Naive thymus-derived CD8-positive, alpha-beta T cell (primary cell): Measurements from ENCODE around the gene FA2H. TPM values are rescaled to one million over a fixed set of nuclear protein-coding genes. Genes with fewer than 3 reads are reported as not detected.

Experiments used
- ATAC-seq, 2 donors: fragments of 150-1000 bp; cut with Tn5 transposase in 1 of 2; sonication (Bioruptor Pico), chemical (Tn5 transposase) in 1 of 2; 1 replicate in 1 of 2; 2 replicates in 1 of 2; pipeline ENCODE4 v1.10.0; 2021; ENCODE audit warnings: mild to moderate bottlenecking in 2 of 2, moderate library complexity in 2 of 2
- POLR2A ChIA-PET: fragments of 350-600 bp; sonication (Branson Sonifier 250); formaldehyde crosslinking; loops from one replicate; lab custom pipeline; 2021; ENCODE audit warnings: antibody characterized with exemption; lab: Charles Lee
- DNase-seq, 10 donors: peaks; one replicate each; pipeline versions ENCODE4 v3.0.0 to v3.0.0-alpha.2; 2020 to 2022
- H3K27ac Mint-ChIP-seq, 10 donors: one replicate each; pipeline ENCODE4 v1.8.0; 2020 to 2022; ENCODE audit warnings: mild to moderate bottlenecking in 10 of 10, mixed read lengths in 10 of 10, moderate library complexity in 4 of 10, inconsistent platforms in 1 of 10
- H3K27me3 Mint-ChIP-seq, 5 donors: one replicate each; pipeline ENCODE4 v1.8.0; 2021 to 2022; ENCODE audit warnings: mixed read lengths in 5 of 5
- H3K36me3 Mint-ChIP-seq, 3 donors: one replicate each; pipeline ENCODE4 v1.8.0; 2020 to 2022; ENCODE audit warnings: mixed read lengths in 3 of 3, mild to moderate bottlenecking in 2 of 3, inconsistent platforms in 1 of 3
- H3K4me1 Mint-ChIP-seq, 4 donors: one replicate each; pipeline ENCODE4 v1.8.0; 2021 to 2022; ENCODE audit warnings: mixed read lengths in 4 of 4
- H3K4me3 Mint-ChIP-seq, 10 donors: one replicate each; pipeline ENCODE4 v1.8.0; 2020 to 2022; ENCODE audit warnings: mild to moderate bottlenecking in 10 of 10, mixed read lengths in 10 of 10, moderate library complexity in 6 of 10, inconsistent platforms in 1 of 10
- H3K9me3 Mint-ChIP-seq, 9 donors: one replicate each; pipeline ENCODE4 v1.8.0; 2020 to 2022; ENCODE audit warnings: mixed read lengths in 9 of 9, mild to moderate bottlenecking in 3 of 9, inconsistent platforms in 1 of 9, moderate library complexity in 1 of 9
- polyA plus RNA-seq, 3 donors: library from polyadenylated mRNA; unstranded; fragments of 300-500 nt; fragmentation: Illumina TruSeq; gene quantifications; one replicate each; pipeline ENCODE4 v1.2.3, GENCODE V29; 2021
- total RNA-seq, 8 experiments: library from RNA in 2 of 8; stranded (reverse) in 2 of 8; gene quantifications; one replicate each; pipeline ENCODE4 v1.2.3 and lab custom pipeline; 2021 to 2026

FA2H gene
- total and polyA plus RNA-seq, 5 experiments from 2014 or later = not detected

- H3K27me3 Mint-ChIP-seq = peaks cover 0 to 4% (median 0%) of the 10 kb centered on the region in 5 donors
- H3K36me3 Mint-ChIP-seq = no peaks in the 10 kb centered on the region
- DNase-seq (peak in 1 of 10 donors; percentile 60), ATAC-seq (no peak)
- H3K4me3 Mint-ChIP-seq = no peak overlapping the region
- no peaks in the 10 kb centered on the region for H3K4me1 Mint-ChIP-seq
- POLR2A ChIA-PET = no interaction called here
- H3K9me3 Mint-ChIP-seq = no peaks in the 10 kb centered on the region
- no peak overlapping the region for H3K27ac Mint-ChIP-seq
These were observed 36.5 kb downstream of the FA2H start for GRCh38 chr16:74738113-74738541.

DNA sequence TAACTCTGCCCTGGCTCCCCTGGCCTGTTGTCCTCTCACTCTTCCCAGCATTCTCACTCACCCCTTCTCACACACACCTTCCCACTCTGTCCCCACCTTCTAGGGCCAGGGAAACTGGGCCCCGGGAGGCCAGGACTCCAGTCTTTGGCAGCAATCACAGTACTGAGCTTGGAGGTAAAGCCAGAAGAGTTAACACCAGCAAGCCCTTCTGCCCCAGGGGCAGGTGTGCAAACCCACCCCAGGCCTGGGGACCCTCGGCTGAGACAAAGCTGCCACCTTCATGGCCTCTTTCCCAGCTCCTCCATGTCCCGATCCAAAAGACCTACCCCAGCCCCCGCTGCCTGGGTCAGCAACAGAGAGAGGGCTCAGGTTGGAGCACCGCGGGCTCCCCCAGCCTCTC, 37.1 kb downstream of the FA2H start:
- Mint-ChIP-seq H3K9me3 (no peaks in the 10 kb centered on the region), H3K36me3 (no peaks in the 10 kb centered on the region), H3K4me1 (peaks cover 0 to 2% (median 0%) of the 10 kb centered on the region in 4 donors), H3K4me3 (no peak overlapping the region), H3K27ac (peak overlapping the region in 1 of 10 donors; percentile 24), H3K27me3 (peaks cover 0 to 4% (median 0%) of the 10 kb centered on the region in 5 donors)
- POLR2A ChIA-PET = no interaction called here
- ATAC-seq = no peak
- DNase-seq = peak in 1 of 10 donors; percentile 16

DNA sequence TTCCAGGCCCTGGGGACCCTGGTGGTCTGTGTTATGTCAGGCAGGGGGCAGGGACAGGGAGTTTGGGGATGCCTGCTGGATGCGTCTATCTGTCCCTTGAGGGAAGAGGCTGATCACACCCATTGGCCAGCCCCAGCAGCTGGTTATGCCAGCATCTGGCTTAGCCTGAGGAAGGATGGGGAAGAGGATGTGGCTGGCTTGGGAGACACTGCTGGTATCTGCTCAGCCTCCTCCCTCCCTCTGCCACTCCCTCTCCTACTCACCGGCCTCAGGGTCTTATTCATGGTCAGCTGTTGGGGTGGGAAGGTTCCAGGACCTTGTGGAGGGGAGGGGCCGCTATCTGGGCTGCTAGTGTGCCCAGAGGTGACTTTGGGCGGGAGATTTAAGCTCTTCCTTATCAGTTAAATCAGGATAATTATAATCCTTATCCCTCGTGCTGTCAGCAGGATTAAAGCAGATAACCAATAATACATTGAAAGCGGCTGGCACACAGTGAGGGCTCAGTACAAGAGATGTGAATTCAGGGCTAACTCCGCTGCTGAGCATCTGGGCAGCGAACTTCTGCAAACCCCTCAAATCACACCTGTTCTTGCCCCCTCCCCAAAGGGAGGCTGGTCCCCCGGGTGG, 38.0 kb downstream of the FA2H start:
- Mint-ChIP-seq H3K36me3 (no peaks in the 10 kb centered on the region), H3K27me3 (peaks cover 0 to 4% (median 0%) of the 10 kb centered on the region in 5 donors), H3K9me3 (no peaks in the 10 kb centered on the region), H3K27ac (no peak overlapping the region), H3K4me3 (no peak overlapping the region), H3K4me1 (peaks cover 0 to 4% (median 0%) of the 10 kb centered on the region in 4 donors)
- ATAC-seq (no peak), DNase-seq (peak in 1 of 10 donors; percentile 31)
- POLR2A ChIA-PET = no interaction called here

- POLR2A ChIA-PET = no interaction called here
- ATAC-seq = no peak
- Mint-ChIP-seq H3K36me3 (no peaks in the 10 kb centered on the region), H3K4me3 (no peak overlapping the region), H3K27me3 (peaks cover 0 to 4% (median 0%) of the 10 kb centered on the region in 5 donors), H3K9me3 (no peaks in the 10 kb centered on the region), H3K4me1 (peaks cover 0 to 5% (median 1%) of the 10 kb centered on the region in 4 donors), H3K27ac (no peak overlapping the region)
- no peak for DNase-seq
These were observed 39.1 kb downstream of the FA2H start for GRCh38 chr16:74735554-74735953.

- Mint-ChIP-seq H3K4me1 (peaks cover 3 to 8% (median 6%) of the 10 kb centered on the region in 4 donors), H3K27me3 (peaks cover 0 to 4% (median 0%) of the 10 kb centered on the region in 5 donors), H3K9me3 (no peaks in the 10 kb centered on the region), H3K27ac (no peak overlapping the region), H3K36me3 (no peaks in the 10 kb centered on the region), H3K4me3 (no peak overlapping the region)
- ATAC-seq (no peak), DNase-seq (peak in 1 of 10 donors; percentile 59)
- POLR2A ChIA-PET = no interaction called here
These were observed 39.5 kb downstream of the FA2H start for GRCh38 chr16:74735162-74735452.

DNA sequence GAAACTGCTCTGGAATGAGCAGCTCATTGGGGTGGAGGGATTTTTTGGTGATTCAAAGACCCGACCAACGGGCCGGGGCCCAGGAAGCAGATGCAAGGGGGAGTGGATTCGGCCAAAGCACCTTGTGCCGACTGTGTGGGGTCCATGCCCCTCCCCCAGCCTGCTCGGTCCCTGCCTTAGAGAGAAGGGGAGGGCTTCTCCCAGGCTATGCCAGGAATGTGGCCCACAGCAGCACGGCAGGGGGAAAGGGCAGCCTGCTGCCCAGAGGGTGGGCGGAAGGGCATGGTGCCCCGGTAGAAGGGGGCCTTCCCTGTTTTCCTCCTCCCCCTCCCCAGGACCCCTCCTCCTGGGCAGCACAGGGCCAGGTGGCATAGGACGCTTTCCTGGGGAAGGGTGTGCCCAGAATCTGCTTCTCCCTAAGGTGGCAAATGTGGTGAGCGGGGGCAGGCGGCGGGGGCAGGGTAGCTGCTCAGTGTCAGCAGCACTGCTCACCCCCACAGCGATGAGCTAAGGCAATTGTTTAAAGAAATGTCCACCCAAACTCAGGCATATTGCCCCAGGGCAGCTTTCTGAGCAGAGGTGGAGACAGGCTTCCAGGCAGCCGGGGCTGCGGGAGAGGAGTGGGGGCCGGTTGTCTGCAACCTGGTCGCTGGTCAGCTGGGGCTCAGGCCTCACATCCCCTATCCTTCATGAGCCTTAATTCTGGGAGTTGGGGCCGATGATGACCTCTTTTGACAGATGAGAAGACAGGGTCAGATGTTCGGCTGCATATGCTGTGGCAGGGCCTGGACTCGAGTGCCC, 40.1 kb downstream of the FA2H start:
- H3K36me3 Mint-ChIP-seq = no peaks in the 10 kb centered on the region
- POLR2A ChIA-PET = no interaction called here
- no peak overlapping the region for H3K4me3 Mint-ChIP-seq
- peaks cover 0 to 1% (median 0%) of the 10 kb centered on the region in 5 donors for H3K27me3 Mint-ChIP-seq
- H3K27ac Mint-ChIP-seq = no peak overlapping the region
- H3K9me3 Mint-ChIP-seq = no peaks in the 10 kb centered on the region
- ATAC-seq (no peak), DNase-seq (peak in 1 of 10 donors; percentile 50)
- H3K4me1 Mint-ChIP-seq = peaks cover 5 to 12% (median 10%) of the 10 kb centered on the region in 4 donors

DNA sequence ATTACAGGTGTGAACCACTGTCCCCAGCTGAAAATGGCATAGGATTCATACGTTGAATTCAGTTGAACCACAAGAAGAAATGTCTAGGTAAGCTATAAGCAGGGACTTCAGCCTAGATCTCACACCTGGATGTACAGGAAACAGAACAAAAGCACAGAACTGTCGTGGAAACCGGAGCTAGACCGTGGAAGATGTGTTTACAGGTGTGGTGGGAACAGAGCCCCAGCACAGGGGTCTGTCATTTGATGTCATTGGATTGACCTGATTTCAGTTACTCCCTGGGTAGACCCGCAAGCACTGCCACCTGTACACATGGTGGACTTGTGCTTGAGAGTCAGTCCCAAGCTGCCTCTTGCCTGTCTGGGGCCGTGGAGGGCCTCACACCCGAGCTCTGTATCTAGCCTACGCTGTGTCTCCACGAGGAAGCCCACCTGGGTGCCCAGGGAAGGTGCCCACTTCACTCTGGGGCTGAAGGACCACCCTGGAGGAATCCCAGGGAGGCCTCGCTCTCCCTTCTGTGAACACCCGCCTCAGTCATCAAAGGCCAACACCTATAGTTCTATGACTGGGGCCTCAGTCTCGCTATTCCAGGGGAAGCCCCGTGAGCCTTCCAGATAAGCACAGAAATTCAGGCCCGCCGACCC, 41.8 kb downstream of the FA2H start:
- DNase-seq (peak in 1 of 10 donors; percentile 35), ATAC-seq (no peak)
- Mint-ChIP-seq H3K27me3 (peaks cover 0 to 1% (median 0%) of the 10 kb centered on the region in 5 donors), H3K4me1 (peaks cover 5 to 13% (median 11%) of the 10 kb centered on the region in 4 donors), H3K36me3 (no peaks in the 10 kb centered on the region), H3K4me3 (peak overlapping the region in 1 of 10 donors; percentile 32), H3K9me3 (no peaks in the 10 kb centered on the region), H3K27ac (peak overlapping the region in 1 of 10 donors; percentile 14)
- POLR2A ChIA-PET = no interaction called here

- Mint-ChIP-seq H3K4me1 (peaks cover 5 to 13% (median 11%) of the 10 kb centered on the region in 4 donors), H3K9me3 (peaks cover 0 to 6% (median under 1%) of the 10 kb centered on the region in 9 donors), H3K4me3 (no peak overlapping the region), H3K36me3 (no peaks in the 10 kb centered on the region), H3K27me3 (peaks cover 0 to 1% (median 0%) of the 10 kb centered on the region in 5 donors), H3K27ac (peak overlapping the region in 1 of 10 donors; percentile 7)
- ATAC-seq (no peak), DNase-seq (no peak)
- POLR2A ChIA-PET = no interaction called here
These were observed 42.7 kb downstream of the FA2H start for GRCh38 chr16:74731853-74732477.

- Mint-ChIP-seq H3K9me3 (peaks cover 3 to 16% (median 6%) of the 10 kb centered on the region in 9 donors), H3K27ac (peak overlapping the region in 4 of 10 donors; percentile 4 to 55 (median 23)), H3K4me3 (no peak overlapping the region), H3K36me3 (no peaks in the 10 kb centered on the region), H3K4me1 (peaks cover 5 to 13% (median 11%) of the 10 kb centered on the region in 4 donors), H3K27me3 (peaks cover 0 to 1% (median 0%) of the 10 kb centered on the region in 5 donors)
- ATAC-seq (no peak), DNase-seq (no peak)
- POLR2A ChIA-PET = no interaction called here
These were observed 44.6 kb downstream of the FA2H start for GRCh38 chr16:74729783-74730683.

DNA sequence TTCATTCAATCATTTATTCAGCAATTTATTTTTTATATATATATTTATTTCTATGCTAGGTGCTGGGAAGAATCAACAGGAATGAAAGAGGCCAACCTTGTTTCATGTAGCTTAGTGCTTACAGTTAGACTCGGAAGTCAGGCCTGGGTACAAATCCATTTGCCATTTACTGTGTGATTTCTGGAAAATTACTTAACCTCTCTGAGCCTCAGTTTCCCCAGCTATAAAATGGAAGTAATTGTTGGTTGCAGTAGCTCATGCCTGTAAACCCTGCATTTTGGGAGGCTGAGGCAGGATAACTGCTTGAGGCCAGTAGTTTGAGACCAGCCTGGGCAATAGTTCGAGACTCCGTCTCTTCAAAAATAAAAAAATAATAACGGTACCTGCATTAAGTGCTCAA, 46.7 kb downstream of the FA2H start:
- ATAC-seq (no peak), DNase-seq (no peak)
- Mint-ChIP-seq H3K36me3 (no peaks in the 10 kb centered on the region), H3K4me1 (peaks cover 5 to 13% (median 12%) of the 10 kb centered on the region in 4 donors), H3K9me3 (peaks cover 3 to 16% (median 6%) of the 10 kb centered on the region in 9 donors), H3K4me3 (no peak overlapping the region), H3K27me3 (peaks cover 0 to 17% (median 3%) of the 10 kb centered on the region in 5 donors), H3K27ac (no peak overlapping the region)
- POLR2A ChIA-PET = no interaction called here

DNA sequence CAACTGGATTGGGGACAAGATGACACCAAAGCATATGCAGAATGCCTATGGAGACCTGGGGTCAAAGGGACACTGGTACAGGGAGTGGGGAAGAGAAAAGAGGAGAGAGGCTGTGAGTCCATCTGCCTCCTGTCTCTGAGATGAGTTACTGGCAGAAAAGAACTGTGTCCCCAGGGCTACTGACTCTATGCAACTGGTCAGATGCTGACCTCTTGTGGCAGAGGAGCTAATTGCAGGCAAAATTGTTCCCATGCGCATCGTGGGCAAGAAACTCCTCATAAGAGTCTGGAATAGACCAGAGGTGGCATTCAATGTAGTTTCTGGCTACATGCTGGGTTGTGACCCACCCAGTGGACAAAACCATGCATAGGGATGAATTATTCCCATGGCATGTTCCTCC, 47.9 kb downstream of the FA2H start:
- ATAC-seq (no peak), DNase-seq (peak in 2 of 10 donors; percentile 9 to 31)
- peaks cover 5 to 13% (median 11%) of the 10 kb centered on the region in 4 donors for H3K4me1 Mint-ChIP-seq
- H3K36me3 Mint-ChIP-seq = no peaks in the 10 kb centered on the region
- peaks cover 3 to 16% (median 6%) of the 10 kb centered on the region in 9 donors for H3K9me3 Mint-ChIP-seq
- POLR2A ChIA-PET = no interaction called here
- no peak overlapping the region for H3K4me3 Mint-ChIP-seq
- peak overlapping the region in 1 of 10 donors; percentile 30 for H3K27ac Mint-ChIP-seq
- H3K27me3 Mint-ChIP-seq = peaks cover 0 to 18% (median 3%) of the 10 kb centered on the region in 5 donors
